H1 (cell line): ENCODE results near the gene TLR9. TPM values are rescaled to one million over a fixed set of nuclear protein-coding genes. Genes with fewer than 3 reads are reported as not detected.

Source experiments
- CTCF ChIA-PET: fragments of 300-600 bp; sonication (Branson Sonifier 250); formaldehyde crosslinking; loops from one replicate; lab custom pipeline; 2021; ENCODE audit not compliant: partially characterized antibody; lab: Charles Lee
- POLR2A ChIA-PET: fragments of 300-600 bp; sonication (Branson Sonifier 250); formaldehyde crosslinking; loops from one replicate; lab custom pipeline; 2021; ENCODE audit warnings: inconsistent platforms; ENCODE audit not compliant: partially characterized antibody; lab: Charles Lee
- DNase-seq, 2 experiments: peaks; one replicate each; pipeline versions ENCODE4 v3.0.0 to v3.0.0-alpha.2; 2010 to 2022; ENCODE audit warnings: low spot score in 2 of 2, low read depth in 1 of 2, mixed read lengths in 1 of 2
- FAIRE-seq: peaks from 2 replicates; lab custom pipeline; 2011; peaks lifted over from hg19 to GRCh38; lab: Jason Lieb, UNC
- H2AFZ ChIP-seq: 2 replicates; pipeline ENCODE4 v1.8.1; 2012; ENCODE audit warnings: low read length, inconsistent platforms
- H2AK5ac ChIP-seq: 2 replicates; pipeline ENCODE4 v1.6.1; 2013; ENCODE audit warnings: low read depth, low read length
- H2BK120ac ChIP-seq: replicated peaks from 2 replicates; pipeline ENCODE3; 2013; ENCODE audit warnings: low read depth, low read length, inconsistent platforms
- H2BK12ac ChIP-seq: 2 replicates; pipeline ENCODE4 v1.6.1; 2013; ENCODE audit warnings: low read depth, low read length
- H2BK15ac ChIP-seq: 2 replicates; pipeline ENCODE4 v1.6.1; 2013; ENCODE audit warnings: low read length
- H2BK20ac ChIP-seq: 2 replicates; pipeline ENCODE4 v1.6.1; 2013; ENCODE audit warnings: low read length
- H2BK5ac ChIP-seq: 2 replicates; pipeline ENCODE4 v1.6.1; 2013; ENCODE audit warnings: low read depth, low read length
- H3K14ac ChIP-seq: 2 replicates; pipeline ENCODE4 v1.6.1; 2013; ENCODE audit warnings: inconsistent platforms; ENCODE audit not compliant: insufficient read length
- H3K18ac ChIP-seq: 2 replicates; pipeline ENCODE4 v1.6.1; 2013; ENCODE audit warnings: low read length; ENCODE audit errors: extremely low read depth
- H3K23ac ChIP-seq: 2 replicates; pipeline ENCODE4 v1.6.1; 2013; ENCODE audit warnings: inconsistent platforms; ENCODE audit not compliant: insufficient read length
- H3K23me2 ChIP-seq: 2 replicates; pipeline ENCODE4 v1.6.1; 2013; ENCODE audit warnings: low read depth, low read length
- H3K27ac ChIP-seq: 2 replicates; pipeline ENCODE4 v1.6.1; 2011; ENCODE audit warnings: low read depth, low read length, inconsistent platforms
- H3K27me3 ChIP-seq, 4 experiments: replicated peaks in 1 of 4; 1 replicate in 1 of 4; 2 replicates in 3 of 4; pipeline versions ENCODE4 v1.6.1 to v1.8.1; 2011 to 2013; ENCODE audit warnings: low read length in 3 of 4, mild to moderate bottlenecking in 3 of 4, inconsistent platforms in 2 of 4, mixed read lengths in 2 of 4, moderate library complexity in 1 of 4; ENCODE audit not compliant: control insufficient read depth in 3 of 4, insufficient read depth in 3 of 4; ENCODE audit errors: extremely low read depth in 1 of 4
- H3K36me3 ChIP-seq, 4 experiments: 2 replicates each; pipeline versions ENCODE4 v1.6.1 to v1.8.1; 2011 to 2013; ENCODE audit warnings: mild to moderate bottlenecking in 4 of 4, low read length in 3 of 4, moderate library complexity in 2 of 4, control low read depth in 1 of 4, inconsistent platforms in 1 of 4; ENCODE audit not compliant: insufficient read depth in 4 of 4, control insufficient read depth in 2 of 4
- H3K4ac ChIP-seq: replicated peaks from 2 replicates; pipeline ENCODE3; 2013; ENCODE audit warnings: low read length, low read depth, mixed read lengths, inconsistent platforms; ENCODE audit not compliant: insufficient read length
- H3K4me1 ChIP-seq, 4 experiments: replicated peaks in 1 of 4; 1 replicate in 1 of 4; 2 replicates in 3 of 4; pipeline versions ENCODE4 v1.6.1 to v1.8.1; 2011 to 2013; ENCODE audit warnings: low read length in 3 of 4, inconsistent platforms in 2 of 4, mixed read lengths in 1 of 4; ENCODE audit not compliant: insufficient read depth in 4 of 4, control insufficient read depth in 3 of 4
- H3K4me2 ChIP-seq, 2 experiments: 2 replicates each; pipeline versions ENCODE4 v1.6.1 to v1.8.1; 2011 to 2013; ENCODE audit warnings: low read depth in 2 of 2, low read length in 2 of 2, control low read depth in 1 of 2, inconsistent platforms in 1 of 2, mild to moderate bottlenecking in 1 of 2; ENCODE audit not compliant: insufficient read depth in 1 of 2
- H3K4me3 ChIP-seq, 4 experiments: fragments of 200-600, 300-600 bp in 1 of 4; sonication (generic), shearing (Covaris generic), sonication (Bioruptor Twin) in 1 of 4; 2 replicates each; pipeline versions ENCODE4 v1.5.1 to v1.8.1; 2011 to 2016; ENCODE audit warnings: low read length in 4 of 4, low read depth in 3 of 4, control low read depth in 2 of 4, inconsistent platforms in 2 of 4, mild to moderate bottlenecking in 2 of 4, mixed read lengths in 1 of 4, moderate library complexity in 1 of 4; ENCODE audit not compliant: insufficient read depth in 2 of 4; ENCODE audit errors: extremely low read depth in 1 of 4
- H3K56ac ChIP-seq: replicated peaks from 2 replicates; pipeline ENCODE3; 2013; ENCODE audit warnings: low read depth, mild to moderate bottlenecking, mixed read lengths, low read length, inconsistent platforms; ENCODE audit not compliant: insufficient read length
- H3K79me1 ChIP-seq: 2 replicates; pipeline ENCODE4 v1.6.1; 2013; ENCODE audit warnings: low read depth, low read length, control low read depth
- H3K79me2 ChIP-seq, 2 experiments: 2 replicates each; pipeline versions ENCODE4 v1.6.1 to v1.8.1; 2012 to 2013; ENCODE audit warnings: low read length in 2 of 2, mild to moderate bottlenecking in 2 of 2, inconsistent platforms in 1 of 2; ENCODE audit not compliant: insufficient read depth in 2 of 2, control insufficient read depth in 1 of 2
- H3K9ac ChIP-seq, 4 experiments: replicated peaks in 1 of 4; 1 replicate in 1 of 4; 2 replicates in 3 of 4; pipeline versions ENCODE4 v1.6.1 to v1.8.1; 2011 to 2013; ENCODE audit warnings: low read depth in 3 of 4, low read length in 3 of 4, control low read depth in 2 of 4, mild to moderate bottlenecking in 2 of 4, moderate library complexity in 2 of 4, inconsistent platforms in 1 of 4; ENCODE audit errors: extremely low read depth in 1 of 4
- H3K9me3 ChIP-seq, 2 experiments: 2 replicates each; pipeline versions ENCODE4 v1.6.1 to v1.8.1; 2012 to 2013; ENCODE audit warnings: mild to moderate bottlenecking in 2 of 2, moderate library complexity in 2 of 2, control low read depth in 1 of 2, inconsistent platforms in 1 of 2, low read depth in 1 of 2, low read length in 1 of 2, mixed read lengths in 1 of 2; ENCODE audit not compliant: insufficient read depth in 2 of 2
- H4K20me1 ChIP-seq, 2 experiments: replicated peaks in 1 of 2; 2 replicates each; pipeline versions ENCODE3 to v1.8.1; 2011 to 2013; ENCODE audit warnings: inconsistent platforms in 2 of 2, low read length in 2 of 2, mild to moderate bottlenecking in 1 of 2; ENCODE audit not compliant: insufficient read depth in 2 of 2, control insufficient read depth in 1 of 2
- H4K5ac ChIP-seq: 2 replicates; pipeline ENCODE4 v1.6.1; 2013; ENCODE audit warnings: low read length, low read depth, mixed read lengths, inconsistent platforms; ENCODE audit not compliant: insufficient read length
- H4K8ac ChIP-seq: 2 replicates; pipeline ENCODE4 v1.8.0; 2013; ENCODE audit warnings: mild to moderate bottlenecking, moderate library complexity, low read length, inconsistent platforms; ENCODE audit not compliant: insufficient read depth; ENCODE audit errors: extremely low read depth
- H4K91ac ChIP-seq: replicated peaks from 2 replicates; pipeline ENCODE3; 2013; ENCODE audit warnings: low read length, mixed read lengths, inconsistent platforms; ENCODE audit not compliant: insufficient read length
- FOSL1 ChIP-seq: IDR thresholded peaks from 2 replicates; pipeline ENCODE4 v1.6.1; 2011; ENCODE audit warnings: mild to moderate bottlenecking, low read depth, low read length, moderate library complexity; ENCODE audit not compliant: insufficient read depth
- WGBS, 2 experiments: shearing (Covaris generic) in 1 of 2; methylation state at CpG; one replicate each; pipeline versions ENCODE4 v1.1.6 to v1.1.7; 2013 to 2015; ENCODE audit warnings: low lambda C conversion rate in 2 of 2, mixed read lengths in 2 of 2, inconsistent platforms in 1 of 2, low coverage in 1 of 2, missing lambda C conversion rate in 1 of 2; ENCODE audit not compliant: insufficient replicate concordance in 2 of 2, insufficient coverage in 1 of 2, insufficient read length in 1 of 2; ENCODE audit errors: extremely low coverage in 1 of 2, missing lambda C conversion rate in 1 of 2; 5-methylcytosine and 5-hydroxymethylcytosine counted together
- polyA plus RNA-seq, 7 experiments: library from polyadenylated mRNA; depleted of rRNA in 3 of 7; stranded (reverse) in 5 of 7; unstranded in 2 of 7; fragments of >200 nt in 5 of 7; fragments of 200-250 nt in 2 of 7; gene quantifications; 1 replicate in 5 of 7; 2 replicates in 1 of 7; 4 replicates in 1 of 7; pipeline versions ENCODE4 v1.2.1 to v1.2.3, GENCODE V29; 2011 to 2013; ENCODE audit warnings: missing spikeins in 2 of 7, mixed read lengths in 2 of 7
- total RNA-seq: library from RNA; stranded (reverse); fragmentation: NEBNext Ultra II Directional; extraction: Animal tissue kit (Norgen Biotek cat#: 25700); gene quantifications from 2 replicates; pipeline ENCODE4 v1.2.1, GENCODE V29; 2021

The TLR9 gene
- total and polyA plus RNA-seq, 2 of the 8 experiments (the other 6 are each of a cell fraction or from before 2014, with no cell fraction given): 0.05 TPM; not detected in 1

DNA sequence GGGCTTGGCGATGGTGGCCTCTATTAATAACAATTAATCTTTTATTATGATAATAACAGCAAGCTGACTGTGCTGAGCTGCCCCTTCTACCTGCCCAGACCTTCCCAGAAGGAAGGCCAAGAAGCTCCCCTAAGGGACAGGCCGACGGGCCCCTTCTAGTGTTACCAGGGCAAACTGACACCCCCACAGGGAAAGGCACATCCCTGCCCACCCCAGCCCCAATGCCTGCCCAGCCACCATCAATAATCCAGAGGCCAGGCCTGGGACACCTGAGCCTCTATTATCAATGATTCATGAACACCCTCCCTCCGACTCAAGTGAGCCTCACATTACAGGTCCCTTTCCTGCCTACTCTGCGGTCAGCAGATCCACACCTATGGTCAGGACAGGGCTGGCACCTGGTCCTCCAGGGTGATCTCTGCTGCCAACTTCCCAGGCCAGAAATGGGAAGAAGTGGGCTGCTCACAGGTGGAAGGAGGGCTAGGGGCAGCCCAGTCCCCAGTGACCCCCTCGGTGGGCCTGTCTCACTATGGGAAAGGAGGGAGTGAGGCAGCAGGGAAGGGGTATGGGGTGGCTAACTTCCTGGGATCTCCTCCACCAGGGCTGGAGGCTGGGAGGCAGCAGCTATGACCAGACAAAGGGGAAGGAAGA, 11.7 kb upstream of the TLR9 start:
- H2BK20ac ChIP-seq: peak overlapping the region; percentile 98; the same call in 1 of the 2 replicates
- H4K91ac ChIP-seq: peak overlapping the region; percentile 97
- peak overlapping the region; percentile 94; the same call in 1 of the 2 replicates for H2AK5ac ChIP-seq
- peak overlapping the region; percentile 86 for H3K18ac ChIP-seq
- H3K23ac ChIP-seq: no peak overlapping the region
- no peak overlapping the region for H3K56ac ChIP-seq
- H3K27me3 ChIP-seq: no peaks in the 10 kb centered on the region
- H3K23me2 ChIP-seq: peaks cover 9% of the 10 kb centered on the region
- FAIRE-seq (no peak), DNase-seq (peak in 1 of 2 experiments; percentile 45)
- peak overlapping the region; percentile 96; the same call in 1 of the 2 replicates for H2BK5ac ChIP-seq
- H4K5ac ChIP-seq: peak overlapping the region; percentile 28
- H4K20me1 ChIP-seq: peaks cover 4 to 7% of the 10 kb centered on the region in 2 experiments
- peak overlapping the region; percentile 7; the same call in 1 of the 2 replicates for H3K27ac ChIP-seq
- peak overlapping the region; percentile 88; the same call in 1 of the 2 replicates for H2BK15ac ChIP-seq
- ChIA-PET CTCF (interaction anchor here (0.6 to 14.4 kb wide), 20 partner anchors 8 to 284 kb away, joined by 3 to 336 read pairs (median 5); partner anchors contain the start of genes PPM1M, TLR9 and WDR82), POLR2A (interaction anchor here (0.7 to 6.5 kb wide), 14 partner anchors 8 to 246 kb away, joined by 3 to 69 read pairs (median 4); partner anchors contain the start of genes GLYCTK, PPM1M, TLR9 and WDR82)
- no peak overlapping the region for H3K14ac ChIP-seq
- peaks cover 0 to 15% of the 10 kb centered on the region in 2 experiments; a peak in 2 of 4 replicates for H3K79me2 ChIP-seq
- 74% methylated on average over 4 of the region's 6 CpGs; no CpG with 5 or more reads in 1 of the 2 experiments for WGBS, 2 experiments
- no peak overlapping the region for H2AFZ ChIP-seq
- H3K9ac ChIP-seq: no peak overlapping the region
- H3K4me3 ChIP-seq: peak overlapping the region in 1 of 4 experiments; percentile 89; a peak in 2 of 8 replicates
- H2BK12ac ChIP-seq: peak overlapping the region; percentile 84; the same call in 1 of the 2 replicates
- no peaks in the 10 kb centered on the region for H3K36me3 ChIP-seq
- peaks cover 15% of the 10 kb centered on the region for H3K79me1 ChIP-seq
- H3K9me3 ChIP-seq: no peaks in the 10 kb centered on the region
- H3K4me2 ChIP-seq: peak overlapping the region; percentile 78 to 98
- H3K4ac ChIP-seq: peak overlapping the region; percentile 81
- H4K8ac ChIP-seq: no peak overlapping the region; the same call in 1 of the 2 replicates
- no peak for TF ChIP-seq FOSL1
- H2BK120ac ChIP-seq: peak overlapping the region; percentile 10
- H3K4me1 ChIP-seq: peaks cover 15 to 42% (median 28%) of the 10 kb centered on the region in 4 experiments
